NB4 (cell line): ENCODE results near the gene WNT7A.

Experiments
- DNase-seq: peaks from one replicate; pipeline ENCODE4 v3.0.0; 2010; ENCODE audit warnings: low read depth
- H3K4me3 ChIP-seq: one replicate; pipeline ENCODE4 v1.5.1; 2011; ENCODE audit warnings: mild to moderate bottlenecking, low read depth, low read length, moderate library complexity
- MYC ChIP-seq: IDR thresholded peaks from 2 replicates; pipeline ENCODE4 v1.6.1; 2011; ENCODE audit warnings: low read depth, low read length
- POLR2A ChIP-seq: IDR thresholded peaks from 2 replicates; pipeline ENCODE4 v1.6.1; 2011; ENCODE audit warnings: mild to moderate bottlenecking; ENCODE audit not compliant: insufficient read length; ENCODE audit errors: extremely low read depth
- TF ChIP-seq, protein P1 (sequence below): IDR thresholded peaks from 2 replicates; pipeline ENCODE4 v1.6.1; 2011; ENCODE audit warnings: low read depth, low read length
- TF ChIP-seq, protein P2 (sequence below): IDR thresholded peaks from one replicate; pipeline ENCODE4 v1.5.1; 2012; ENCODE audit warnings: low read depth, low read length

Gene WNT7A

DNA sequence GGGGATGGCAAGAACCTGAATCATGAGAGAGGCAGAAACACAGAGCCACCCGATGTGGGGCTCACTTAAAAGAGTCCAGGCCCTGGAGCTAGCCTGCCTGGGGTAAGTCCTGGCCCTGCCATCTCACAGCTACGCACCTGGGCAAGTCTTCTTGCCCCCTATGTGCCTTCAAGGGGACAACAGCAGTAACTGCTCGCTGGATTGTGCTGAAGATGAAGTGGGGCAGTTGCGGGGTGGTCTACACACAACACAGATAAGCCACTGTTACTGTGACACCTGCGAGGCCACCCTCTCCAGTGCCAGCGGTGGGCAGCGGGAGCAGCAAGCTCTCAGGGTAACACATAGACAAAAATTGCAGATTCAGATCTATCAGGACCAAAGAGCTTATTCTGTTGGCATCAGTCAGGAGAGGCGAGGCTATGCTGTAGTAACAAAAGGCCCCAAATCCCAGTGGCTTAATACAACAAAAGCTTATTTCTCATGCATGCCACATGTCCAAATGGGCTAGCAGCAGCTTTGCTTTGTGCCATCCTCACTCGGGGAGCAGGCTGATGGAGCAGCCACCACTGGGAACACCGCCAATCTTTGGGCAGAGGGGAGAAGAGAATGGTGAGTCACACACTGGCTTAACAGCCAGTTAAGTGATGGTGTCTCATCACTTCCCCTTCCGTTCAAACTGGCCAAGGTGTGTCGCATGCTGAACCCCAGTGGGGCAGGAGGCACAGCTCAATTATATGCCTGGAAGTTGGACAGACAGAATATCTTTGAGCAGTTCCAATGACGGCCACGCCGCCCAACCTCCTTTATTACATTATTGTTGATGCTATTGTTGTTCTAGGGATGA lies 78.3 kb downstream of the WNT7A start:
- DNase-seq = peak; percentile 35
- TF ChIP-seq, protein P1, sequence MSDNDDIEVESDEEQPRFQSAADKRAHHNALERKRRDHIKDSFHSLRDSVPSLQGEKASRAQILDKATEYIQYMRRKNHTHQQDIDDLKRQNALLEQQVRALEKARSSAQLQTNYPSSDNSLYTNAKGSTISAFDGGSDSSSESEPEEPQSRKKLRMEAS = no peak
- TF ChIP-seq MYC (no peak), POLR2A (no peak)
- TF ChIP-seq, protein P2, sequence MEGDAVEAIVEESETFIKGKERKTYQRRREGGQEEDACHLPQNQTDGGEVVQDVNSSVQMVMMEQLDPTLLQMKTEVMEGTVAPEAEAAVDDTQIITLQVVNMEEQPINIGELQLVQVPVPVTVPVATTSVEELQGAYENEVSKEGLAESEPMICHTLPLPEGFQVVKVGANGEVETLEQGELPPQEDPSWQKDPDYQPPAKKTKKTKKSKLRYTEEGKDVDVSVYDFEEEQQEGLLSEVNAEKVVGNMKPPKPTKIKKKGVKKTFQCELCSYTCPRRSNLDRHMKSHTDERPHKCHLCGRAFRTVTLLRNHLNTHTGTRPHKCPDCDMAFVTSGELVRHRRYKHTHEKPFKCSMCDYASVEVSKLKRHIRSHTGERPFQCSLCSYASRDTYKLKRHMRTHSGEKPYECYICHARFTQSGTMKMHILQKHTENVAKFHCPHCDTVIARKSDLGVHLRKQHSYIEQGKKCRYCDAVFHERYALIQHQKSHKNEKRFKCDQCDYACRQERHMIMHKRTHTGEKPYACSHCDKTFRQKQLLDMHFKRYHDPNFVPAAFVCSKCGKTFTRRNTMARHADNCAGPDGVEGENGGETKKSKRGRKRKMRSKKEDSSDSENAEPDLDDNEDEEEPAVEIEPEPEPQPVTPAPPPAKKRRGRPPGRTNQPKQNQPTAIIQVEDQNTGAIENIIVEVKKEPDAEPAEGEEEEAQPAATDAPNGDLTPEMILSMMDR = no peak
- H3K4me3 ChIP-seq = no peak overlapping the region

DNA sequence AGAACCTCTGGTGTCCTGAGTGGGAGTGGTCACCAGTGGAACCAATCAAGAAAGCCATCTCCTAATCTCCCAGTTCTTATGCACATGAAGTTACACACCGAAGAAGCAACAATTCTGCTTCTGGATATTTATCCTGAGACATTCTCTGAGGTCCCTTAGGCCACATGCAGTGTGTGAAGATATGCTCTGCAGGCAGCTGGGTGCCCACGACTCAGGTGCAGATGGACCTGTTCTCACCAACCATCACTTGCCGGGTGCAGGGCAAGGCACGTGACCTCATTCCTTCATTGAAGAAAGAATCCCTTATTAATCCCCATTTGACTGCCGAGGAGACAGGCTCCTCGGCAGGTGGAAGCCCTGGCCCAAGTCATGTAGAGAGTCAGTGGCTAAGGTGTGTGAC lies 79.8 kb downstream of the WNT7A start:
- no peak overlapping the region for H3K4me3 ChIP-seq
- TF ChIP-seq MYC (no peak), POLR2A (no peak)
- TF ChIP-seq, protein P1 = no peak
- TF ChIP-seq, protein P2 = no peak

DNA sequence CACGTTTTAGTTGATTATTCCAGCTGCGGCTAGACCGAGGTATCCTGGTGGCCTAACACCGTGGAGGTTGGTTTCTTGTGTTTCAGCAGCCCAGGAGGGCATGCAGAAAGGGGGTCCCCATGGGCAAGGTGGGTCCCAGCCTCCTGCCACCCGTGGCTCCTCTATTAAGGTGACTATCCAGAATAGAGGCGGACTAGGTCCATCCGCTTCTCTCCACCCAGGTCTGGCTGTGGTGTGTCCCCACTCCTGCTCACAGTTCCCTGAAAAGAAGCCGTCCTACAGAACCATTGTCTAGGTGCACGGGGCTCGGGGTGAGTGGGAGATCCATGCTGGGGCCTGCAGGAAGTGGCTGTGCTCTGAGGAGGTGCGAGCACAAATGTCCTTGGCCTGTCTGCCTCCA lies 81.5 kb downstream of the WNT7A start:
- DNase-seq = no peak
- TF ChIP-seq POLR2A (no peak), MYC (no peak)
- TF ChIP-seq, protein P2 = no peak
- TF ChIP-seq, protein P1 = no peak
- H3K4me3 ChIP-seq = no peak overlapping the region

More for the DNA sequence above, 79.8 kb downstream of the WNT7A start:
- no peak for DNase-seq

DNA sequence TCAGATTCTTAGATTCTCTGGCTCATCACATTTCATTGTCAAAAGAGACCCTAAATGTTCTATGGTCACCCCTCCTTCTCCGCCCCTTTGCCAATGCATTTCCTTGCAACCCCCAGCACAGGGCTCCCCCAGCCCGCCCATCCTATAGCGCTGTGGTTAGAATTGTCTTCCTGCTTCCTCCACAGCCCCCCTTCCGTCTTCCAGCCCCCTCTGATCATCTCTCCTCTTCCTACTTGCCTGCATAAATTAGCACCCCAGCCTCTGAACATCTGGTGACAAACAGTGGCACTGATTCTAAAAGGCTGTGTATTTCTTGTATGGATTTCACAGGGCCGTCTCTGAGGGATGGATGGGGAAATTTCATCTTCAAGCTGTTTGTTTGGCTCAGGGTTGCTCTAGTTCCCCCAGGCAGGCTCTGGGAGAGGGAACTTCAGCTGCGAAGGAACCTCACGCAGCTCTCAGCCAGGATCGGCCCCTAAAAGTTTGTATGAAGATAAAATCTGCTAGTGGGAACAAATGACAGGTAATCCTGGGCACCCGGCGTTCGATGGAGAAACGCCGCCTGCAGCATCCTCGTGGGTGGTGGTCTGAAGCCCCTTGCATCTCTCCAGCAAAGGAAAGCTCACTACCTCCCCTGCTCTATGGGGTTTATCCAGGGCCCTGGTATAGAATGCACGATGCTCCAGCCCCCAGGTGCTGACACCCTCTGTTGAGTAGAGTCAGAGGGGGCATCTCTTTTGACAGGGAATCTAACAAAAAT lies 83.0 kb downstream of the WNT7A start:
- no peak for DNase-seq
- TF ChIP-seq, protein P2 = no peak
- TF ChIP-seq, protein P1 = no peak
- TF ChIP-seq POLR2A (no peak), MYC (no peak)
- H3K4me3 ChIP-seq = no peak overlapping the region

DNA sequence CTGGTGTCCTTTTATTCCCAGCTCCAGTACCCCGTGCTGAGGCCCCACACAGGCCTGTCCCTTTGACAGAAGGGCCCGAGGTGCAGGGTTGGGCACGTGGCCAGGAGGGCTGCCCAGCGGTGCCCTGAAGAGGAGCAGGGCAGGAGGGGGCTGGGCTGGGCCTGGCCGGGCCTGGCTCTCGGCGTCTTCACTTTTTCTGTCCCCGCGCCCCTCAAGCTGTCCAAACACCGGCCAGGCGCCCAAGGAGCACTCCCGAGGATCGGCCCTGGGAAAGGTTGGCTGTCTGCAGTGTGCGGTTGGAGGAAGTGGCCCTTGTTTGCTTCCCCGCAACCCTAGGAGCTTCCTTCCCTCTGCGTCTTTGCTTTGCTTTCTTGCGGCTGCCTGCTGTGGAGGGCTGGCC lies 84.1 kb downstream of the WNT7A start:
- no peak overlapping the region for H3K4me3 ChIP-seq
- no peak for DNase-seq

More for the DNA sequence above, 84.1 kb downstream of the WNT7A start:
- TF ChIP-seq, protein P1 = no peak
- no peak for TF ChIP-seq POLR2A
- TF ChIP-seq MYC = no peak
- TF ChIP-seq, protein P2 = no peak
